ENCODE measurements around the gene MAP1LC3B2.
A peak's percentile ranks its signal among the peaks of the same experiment; 100 is the strongest.
"Not testable (repeated sequence)": the region's sequence is repeated elsewhere in the genome, so short reads cannot be mapped to it uniquely, and the experiment has no call there.

Gene MAP1LC3B2

GRCh38 chr12:116558280-116559161, 660 bp upstream of the MAP1LC3B2 start:
- no peak for DNase-seq (ENCODE audit: low read depth)

- DNase-seq (ENCODE audit: low read depth) = no peak
Observed at GRCh38 chr12:116561181-116561821, 2.1 kb downstream of the MAP1LC3B2 start.

GRCh38 chr12:116562090-116562489, 2.9 kb downstream of the MAP1LC3B2 start:
- DNase-seq (ENCODE audit: low read depth) = no peak

GRCh38 chr12:116563262-116563661, 4.1 kb downstream of the MAP1LC3B2 start:
- DNase-seq (ENCODE audit: low read depth) = no peak

GRCh38 chr12:116564080-116564479, 4.9 kb downstream of the MAP1LC3B2 start:
- no peak for DNase-seq (ENCODE audit: low read depth)

- DNase-seq (ENCODE audit: low read depth) = not testable (repeated sequence)
Observed at GRCh38 chr12:116565221-116565620, 6.0 kb downstream of the MAP1LC3B2 start.

- no peak for DNase-seq (ENCODE audit: low read depth)
Observed at GRCh38 chr12:116565963-116566362, 6.8 kb downstream of the MAP1LC3B2 start.

GRCh38 chr12:116568203-116568602, 9.0 kb downstream of the MAP1LC3B2 start:
- no peak for DNase-seq (ENCODE audit: low read depth)

GRCh38 chr12:116571089-116571488, 11.9 kb downstream of the MAP1LC3B2 start:
- no peak for DNase-seq (ENCODE audit: low read depth)

- no peak for DNase-seq (ENCODE audit: low read depth)
Observed at GRCh38 chr12:116573776-116574175, 14.6 kb downstream of the MAP1LC3B2 start.

- DNase-seq (ENCODE audit: low read depth) = not testable (repeated sequence)
Observed at GRCh38 chr12:116575754-116576153, 16.6 kb downstream of the MAP1LC3B2 start.

- no peak for DNase-seq (ENCODE audit: low read depth)
Observed at GRCh38 chr12:116577154-116577561, 18.0 kb downstream of the MAP1LC3B2 start.

GRCh38 chr12:116578051-116578450, 18.9 kb downstream of the MAP1LC3B2 start:
- no peak for DNase-seq (ENCODE audit: low read depth)

- peak; percentile 51 for DNase-seq (ENCODE audit: low read depth)
Observed at GRCh38 chr12:116582610-116583009, 23.4 kb downstream of the MAP1LC3B2 start.

- DNase-seq (ENCODE audit: low read depth) = no peak
Observed at GRCh38 chr12:116583129-116583694, 24.0 kb downstream of the MAP1LC3B2 start.

- no peak for DNase-seq (ENCODE audit: low read depth)
Observed at GRCh38 chr12:116587270-116587669, 28.1 kb downstream of the MAP1LC3B2 start.

GRCh38 chr12:116588390-116589028, 29.3 kb downstream of the MAP1LC3B2 start:
- DNase-seq (ENCODE audit: low read depth) = no peak

- no peak for DNase-seq (ENCODE audit: low read depth)
Observed at GRCh38 chr12:116589581-116589980, 30.4 kb downstream of the MAP1LC3B2 start.

- no peak for DNase-seq (ENCODE audit: low read depth)
Observed at GRCh38 chr12:116590561-116590960, 31.4 kb downstream of the MAP1LC3B2 start.

- peak; percentile 77 for DNase-seq (ENCODE audit: low read depth)
Observed at GRCh38 chr12:116591855-116592637, 32.9 kb downstream of the MAP1LC3B2 start.

- DNase-seq (ENCODE audit: low read depth) = peak; percentile 24
Observed at GRCh38 chr12:116592731-116593130, 33.5 kb downstream of the MAP1LC3B2 start.
